K562 (cell line): ENCODE results near the gene LRRC10B. TPM values are rescaled to one million over a fixed set of nuclear protein-coding genes. Genes with fewer than 3 reads are reported as not detected.

Source experiments
- CAMTA2 ChIP-seq: fragments of 250-450 bp; sonication (Bioruptor Pico); conservative IDR thresholded peaks from 2 replicates; pipeline ENCODE4 v1.5.1; 2022
- CBX5 ChIP-seq: IDR thresholded peaks from 2 replicates; pipeline ENCODE4 v1.6.1; 2014; ENCODE audit warnings: low read depth, borderline replicate concordance
- CREM ChIP-seq: IDR thresholded peaks from 2 replicates; pipeline ENCODE4 v1.6.1; 2014; ENCODE audit warnings: antibody characterized with exemption, low read depth
- HDAC1 ChIP-seq, 2 experiments: fragments of 450-650 bp; IDR thresholded peaks; 2 replicates each; pipeline ENCODE4 v1.6.1; 2016 to 2017; ENCODE audit warnings: inconsistent platforms in 1 of 2, mild to moderate bottlenecking in 1 of 2, moderate library complexity in 1 of 2
- IRF9 ChIP-seq: fragments of 450-650 bp; IDR thresholded peaks from 2 replicates; pipeline ENCODE4 v1.6.1; 2016; ENCODE audit warnings: missing biosample characterization, missing genetic modification characterization
- JUND ChIP-seq, 2 experiments: IDR thresholded peaks; 2 replicates in 1 of 2; 3 replicates in 1 of 2; pipeline ENCODE4 v1.6.1; 2011; ENCODE audit warnings: borderline replicate concordance in 2 of 2, low read depth in 2 of 2, low read length in 2 of 2, improper control_type of control experiment in 1 of 2, missing biosample characterization in 1 of 2, missing genetic modification characterization in 1 of 2, missing genetic modification reagents in 1 of 2
- MAFF ChIP-seq: IDR thresholded peaks from 2 replicates; pipeline ENCODE4 v1.6.1; 2012; ENCODE audit warnings: low read length, improper control_type of control experiment
- NONO ChIP-seq, 2 experiments: fragments of 200-400 bp in 1 of 2; fragments of 450-650 bp in 1 of 2; formaldehyde crosslinking in 1 of 2; IDR thresholded peaks; 2 replicates each; pipeline ENCODE4 v1.6.1; 2017; ENCODE audit warnings: low read depth in 2 of 2, mild to moderate bottlenecking in 2 of 2, moderate library complexity in 2 of 2, low read length in 1 of 2
- NR2C2 ChIP-seq, 2 experiments: fragments of 200-800 bp in 1 of 2; sonication (Bioruptor generic) in 1 of 2; sonication (generic) in 1 of 2; formaldehyde crosslinking in 1 of 2; IDR thresholded peaks; 2 replicates each; pipeline versions ENCODE4 v1.6.1 to v1.8.0; 2016 to 2022; ENCODE audit warnings: mild to moderate bottlenecking in 1 of 2, missing compliant biosample characterization in 1 of 2, missing genetic modification characterization in 1 of 2, missing genetic modification reagents in 1 of 2
- PTTG1 ChIP-seq: fragments of 450-650 bp; IDR thresholded peaks from 2 replicates; pipeline ENCODE4 v1.6.1; 2016; ENCODE audit warnings: low read depth, mild to moderate bottlenecking, missing genetic modification characterization, missing compliant biosample characterization
- RREB1 ChIP-seq: fragments of 250-450 bp; sonication (Bioruptor Pico); IDR thresholded peaks from 2 replicates; pipeline ENCODE4 v1.4.0; 2020
- SAFB2 ChIP-seq: fragments of 200-400 bp; formaldehyde crosslinking; IDR thresholded peaks from 2 replicates; pipeline ENCODE4 v1.6.1; 2018; ENCODE audit warnings: borderline replicate concordance, low read length, low read depth, moderate library complexity; ENCODE audit not compliant: severe bottlenecking
- SMAD4 ChIP-seq: fragments of 250-450 bp; sonication (Bioruptor Pico); conservative IDR thresholded peaks from 2 replicates; pipeline ENCODE4 v1.8.0; 2021; ENCODE audit warnings: inconsistent platforms, mild to moderate bottlenecking, moderate library complexity
- TEAD1 ChIP-seq, 2 experiments: fragments of 450-650 bp in 1 of 2; sonication (generic) in 1 of 2; formaldehyde crosslinking; IDR thresholded peaks; 2 replicates each; pipeline versions ENCODE4 v1.4.0 to v1.8.0; 2020 to 2022; ENCODE audit warnings: mild to moderate bottlenecking in 2 of 2, missing genetic modification reagents in 1 of 2
- TFAM ChIP-seq: fragments of 250-450 bp; sonication (Bioruptor Pico); conservative IDR thresholded peaks from 2 replicates; pipeline ENCODE4 v1.5.0; 2021; ENCODE audit warnings: mild to moderate bottlenecking, moderate library complexity
- TRIM28 ChIP-seq: fragments of 450-650 bp; IDR thresholded peaks from 2 replicates; pipeline ENCODE4 v1.6.1; 2017
- ZFP30 ChIP-seq: fragments of 250-450 bp; sonication (Bioruptor Pico); IDR thresholded peaks from 2 replicates; pipeline ENCODE4 v1.8.0; 2022; ENCODE audit warnings: moderate library complexity, mild to moderate bottlenecking, inconsistent platforms, borderline replicate concordance
- ZNF263 ChIP-seq: sonication (generic); formaldehyde crosslinking; IDR thresholded peaks from 2 replicates; pipeline ENCODE4 v1.8.0; 2022; ENCODE audit warnings: mild to moderate bottlenecking, missing genetic modification reagents, borderline replicate concordance
- ZNF57 ChIP-seq: fragments of 450-650 bp; formaldehyde crosslinking; IDR thresholded peaks from 2 replicates; pipeline ENCODE4 v1.4.0; 2020; ENCODE audit warnings: mild to moderate bottlenecking, moderate library complexity
- ZSCAN29 ChIP-seq: fragments of 450-650 bp; IDR thresholded peaks from 2 replicates; pipeline ENCODE4 v1.6.1; 2017
- polyA plus RNA-seq, 8 experiments: library from polyadenylated mRNA; depleted of rRNA in 4 of 8; stranded (reverse) in 5 of 8; unstranded in 3 of 8; fragments of >200 nt; fragmentation: Nextera tagmentation in 2 of 8; fragmentation: Illumina TruSeq in 1 of 8; extraction: Ambion mirVana in 2 of 8; extraction: Trizol in 1 of 8; gene quantifications; 2 replicates each; pipeline versions ENCODE4 v1.2.1 to v1.2.3, GENCODE V29; 2011 to 2014; ENCODE audit warnings: inconsistent platforms in 1 of 8, missing spikeins in 1 of 8
- total RNA-seq, 7 experiments: library from RNA; depleted of rRNA in 6 of 7; stranded (reverse); fragments of >200 nt in 6 of 7; fragmentation: Illumina TruSeq in 2 of 7; extraction: Trizol in 2 of 7; gene quantifications; 2 replicates each; pipeline versions ENCODE4 v1.2.1 to v1.2.3, GENCODE V29; 2011 to 2021; ENCODE audit warnings: low replicate concordance in 1 of 7

Gene LRRC10B
- total and polyA plus RNA-seq, 9 of the 15 experiments (the other 6 are each of a cell fraction or from before 2014, with no cell fraction given), result 0.11 TPM; not detected in 8

GRCh38 chr11:61498767-61499341 lies 9.7 kb upstream of the LRRC10B start (continued):
- TF ChIP-seq TFAM (CRISPR knock-in tag), result no peak
- TF ChIP-seq ZNF57, result no peak
- no peak for TF ChIP-seq TEAD1 (CRISPR knock-in tag; IDR thresholded peaks at IDR 0.05)
- TF ChIP-seq PTTG1 (tag), result no peak
- no peak for TF ChIP-seq MAFF
- no peak for TF ChIP-seq TRIM28
- TF ChIP-seq ZNF263 (CRISPR knock-in tag), result no peak
- no peak for TF ChIP-seq SMAD4 (CRISPR knock-in tag)
- TF ChIP-seq NONO (IDR thresholded peaks at IDR 0.05; ENCODE audit: low read depth in 2 of 2, low read length in 1 of 2), result no peak
- no peak for TF ChIP-seq ZSCAN29
- no peak for TF ChIP-seq ZFP30 (CRISPR knock-in tag)
- TF ChIP-seq CBX5, result no peak
- TF ChIP-seq NR2C2 (CRISPR knock-in tag; IDR thresholded peaks at IDR 0.05), result peak; percentile 68
- peak; percentile 92 for TF ChIP-seq NR2C2 (tag; IDR thresholded peaks at IDR 0.05)
- TF ChIP-seq JUND (IDR thresholded peaks at IDR 0.05; ENCODE audit: borderline replicate concordance, low read depth, low read length), result no peak
- no peak for TF ChIP-seq JUND (tag; IDR thresholded peaks at IDR 0.05; ENCODE audit: borderline replicate concordance, low read depth, low read length)
- no peak for TF ChIP-seq RREB1 (CRISPR knock-in tag)
- TF ChIP-seq SAFB2, result no peak
- no peak for TF ChIP-seq IRF9 (tag)
- no peak for TF ChIP-seq HDAC1 (IDR thresholded peaks at IDR 0.05)
- no peak for TF ChIP-seq CAMTA2 (CRISPR knock-in tag)
- TF ChIP-seq CREM, result peak; percentile 62; the same call in 1 of the 2 replicates
